AG04450 (cell line): ENCODE data around the gene PRKAB2. TPM values are rescaled to one million over a fixed set of nuclear protein-coding genes. Genes with fewer than 3 reads are reported as not detected.
"Not testable (repeated sequence)": the region's sequence is repeated elsewhere in the genome, so short reads cannot be mapped to it uniquely, and the experiment has no call there.

Source experiments
- CTCF ChIA-PET: fragments of 300-600, 350-600 bp; formaldehyde crosslinking; extraction: SDS; loops from one replicate; lab custom pipeline; 2022; ENCODE audit warnings: antibody characterized with exemption, inconsistent platforms; lab: Charles Lee
- POLR2A ChIA-PET: fragments of 350-600 bp; formaldehyde crosslinking; extraction: SDS; loops from one replicate; lab custom pipeline; 2021; ENCODE audit warnings: antibody characterized with exemption, inconsistent platforms; lab: Yijun Ruan, JAX
- DNase-seq: peaks from one replicate; pipeline ENCODE4 v3.0.0-alpha.2; 2011; ENCODE audit warnings: low read depth, low spot score
- H3K27ac ChIP-seq: one replicate; pipeline ENCODE4 v1.5.1; 2012; ENCODE audit warnings: low read depth, low read length, control low read depth
- H3K27me3 ChIP-seq: one replicate; pipeline ENCODE4 v1.6.0; 2012; ENCODE audit warnings: low read length; ENCODE audit not compliant: control insufficient read depth, insufficient read depth
- H3K4me3 ChIP-seq: 2 replicates; pipeline ENCODE4 v1.5.1; 2011; ENCODE audit warnings: mild to moderate bottlenecking, low read depth, low read length, control low read depth
- H3K9me3 ChIP-seq: 2 replicates; pipeline ENCODE4 v1.5.1; 2012; ENCODE audit warnings: low read length; ENCODE audit not compliant: control insufficient read depth, insufficient read depth
- polyA plus RNA-seq: library from polyadenylated mRNA; depleted of rRNA; stranded (reverse); fragments of >200 nt; gene quantifications from 2 replicates; pipeline ENCODE4 v1.2.3, GENCODE V29; 2011
- TF ChIP-seq, protein P1 (sequence below): IDR thresholded peaks from 2 replicates; pipeline ENCODE4 v1.5.1; 2011; ENCODE audit warnings: low read depth, low read length, control low read depth, inconsistent platforms

The PRKAB2 gene
- polyA plus RNA-seq, 1 experiment: 28.1 TPM

DNA sequence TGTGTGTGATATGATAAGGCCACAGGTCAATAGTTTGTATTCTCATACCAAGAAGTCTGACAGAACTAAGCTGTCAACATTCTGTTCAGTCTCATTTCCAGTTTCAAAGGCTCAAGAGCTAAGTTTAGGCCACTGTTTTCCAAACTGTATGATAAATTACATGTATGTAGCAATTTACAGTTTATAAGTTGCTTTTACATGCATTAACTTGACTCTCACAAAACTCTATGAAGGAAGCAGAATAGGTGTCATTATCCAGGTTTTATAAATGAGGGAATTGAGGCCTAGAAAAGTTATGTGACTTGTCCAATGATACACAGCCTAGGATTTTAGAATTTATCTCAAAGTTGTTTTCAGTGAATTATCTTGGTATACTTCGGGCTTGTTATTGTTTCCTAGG, 29.5 kb upstream of the PRKAB2 start:
- no peak overlapping the region for H3K27ac ChIP-seq
- no peaks in the 10 kb centered on the region for H3K9me3 ChIP-seq
- DNase-seq: no peak
- ChIA-PET CTCF (interaction anchor here (1.4 to 1.6 kb wide), 2 partner anchors 28 to 188 kb away, joined by 3 read pairs; no protein-coding TSS in a partner anchor), POLR2A (no interaction called here)
- no peak overlapping the region for H3K4me3 ChIP-seq
- H3K27me3 ChIP-seq: no peaks in the 10 kb centered on the region
- TF ChIP-seq, protein P1, sequence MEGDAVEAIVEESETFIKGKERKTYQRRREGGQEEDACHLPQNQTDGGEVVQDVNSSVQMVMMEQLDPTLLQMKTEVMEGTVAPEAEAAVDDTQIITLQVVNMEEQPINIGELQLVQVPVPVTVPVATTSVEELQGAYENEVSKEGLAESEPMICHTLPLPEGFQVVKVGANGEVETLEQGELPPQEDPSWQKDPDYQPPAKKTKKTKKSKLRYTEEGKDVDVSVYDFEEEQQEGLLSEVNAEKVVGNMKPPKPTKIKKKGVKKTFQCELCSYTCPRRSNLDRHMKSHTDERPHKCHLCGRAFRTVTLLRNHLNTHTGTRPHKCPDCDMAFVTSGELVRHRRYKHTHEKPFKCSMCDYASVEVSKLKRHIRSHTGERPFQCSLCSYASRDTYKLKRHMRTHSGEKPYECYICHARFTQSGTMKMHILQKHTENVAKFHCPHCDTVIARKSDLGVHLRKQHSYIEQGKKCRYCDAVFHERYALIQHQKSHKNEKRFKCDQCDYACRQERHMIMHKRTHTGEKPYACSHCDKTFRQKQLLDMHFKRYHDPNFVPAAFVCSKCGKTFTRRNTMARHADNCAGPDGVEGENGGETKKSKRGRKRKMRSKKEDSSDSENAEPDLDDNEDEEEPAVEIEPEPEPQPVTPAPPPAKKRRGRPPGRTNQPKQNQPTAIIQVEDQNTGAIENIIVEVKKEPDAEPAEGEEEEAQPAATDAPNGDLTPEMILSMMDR: no peak

DNA sequence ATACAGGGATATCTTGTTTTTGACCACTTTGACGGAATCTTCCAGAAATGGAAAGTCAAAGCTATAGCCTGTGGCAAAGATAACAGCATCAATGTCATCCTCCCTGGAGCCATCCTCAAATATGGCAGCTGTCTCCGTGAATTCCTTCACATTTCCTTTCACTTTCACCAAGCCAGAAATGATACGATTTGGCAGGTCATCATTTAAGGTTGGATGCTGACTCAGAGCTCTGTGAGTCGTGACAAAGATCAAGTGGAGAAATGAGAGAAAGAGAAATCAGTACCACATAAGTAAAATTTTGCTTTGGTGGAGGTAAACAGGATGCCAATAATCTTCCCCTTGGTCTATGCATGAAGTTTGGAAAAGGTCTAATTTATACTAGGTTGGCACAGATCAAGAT, 29.0 kb upstream of the PRKAB2 start:
- Histone ChIP-seq H3K9me3 (no peaks in the 10 kb centered on the region), H3K27me3 (no peaks in the 10 kb centered on the region), H3K27ac (no peak overlapping the region), H3K4me3 (no peak overlapping the region)
- ChIA-PET POLR2A (no interaction called here), CTCF (interaction anchor here (1.4 to 1.6 kb wide), 2 partner anchors 28 to 42 kb away, joined by 3 to 4 read pairs; no protein-coding TSS in a partner anchor)
- TF ChIP-seq, protein P1: no peak
- DNase-seq: no peak

DNA sequence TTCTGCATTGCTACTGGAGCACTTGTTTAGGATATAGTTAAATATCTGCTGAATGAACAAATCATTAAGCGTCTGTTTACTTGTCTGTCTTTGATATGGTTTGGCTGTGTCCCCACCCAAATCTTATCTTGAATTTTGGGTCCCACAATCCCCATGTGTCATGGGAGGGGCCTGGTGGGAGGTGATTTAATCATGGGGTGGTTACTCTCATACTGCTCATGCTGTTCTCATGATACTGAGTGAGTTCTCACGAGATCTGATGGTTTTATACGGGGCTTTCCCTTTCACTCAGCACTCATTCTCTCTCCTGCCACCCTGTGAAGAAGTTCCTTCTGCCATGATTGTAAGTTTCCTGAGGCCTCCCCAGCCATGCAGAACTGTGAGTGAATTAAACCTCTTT, 25.1 kb upstream of the PRKAB2 start:
- CTCF ChIA-PET, POLR2A ChIA-PET, H3K27ac ChIP-seq: not testable (repeated sequence)

DNA sequence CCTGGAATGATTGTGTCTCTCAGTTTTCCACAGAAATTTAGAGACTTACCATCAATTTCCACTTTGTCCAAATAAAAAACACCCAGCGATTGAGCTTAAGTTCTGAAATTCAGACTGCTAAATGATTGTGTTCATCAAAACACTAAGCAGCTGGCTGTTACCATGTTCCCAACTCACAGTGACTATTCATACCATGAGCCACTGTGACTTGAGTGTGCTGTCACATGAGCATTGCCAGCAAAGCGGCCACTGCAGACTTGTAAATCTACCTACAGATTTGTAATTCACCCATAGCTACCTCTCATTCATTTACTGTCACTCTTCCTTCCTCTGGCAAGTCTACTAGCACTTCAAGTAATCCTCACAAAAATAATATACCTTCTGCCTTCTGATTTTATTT, 17.2 kb upstream of the PRKAB2 start:
- no peak overlapping the region for H3K27ac ChIP-seq
- TF ChIP-seq, protein P1: no peak
- no peaks in the 10 kb centered on the region for H3K9me3 ChIP-seq
- no peak overlapping the region for H3K4me3 ChIP-seq
- no peak for DNase-seq
- ChIA-PET CTCF (interaction anchor here (1.0 kb wide), 1 partner anchor 16 kb away, joined by 4 read pairs; no protein-coding TSS in a partner anchor), POLR2A (no interaction called here)
- H3K27me3 ChIP-seq: no peaks in the 10 kb centered on the region

More for the DNA sequence above, 25.1 kb upstream of the PRKAB2 start:
- H3K27me3 ChIP-seq, H3K9me3 ChIP-seq, DNase-seq, H3K4me3 ChIP-seq: not testable (repeated sequence)

DNA sequence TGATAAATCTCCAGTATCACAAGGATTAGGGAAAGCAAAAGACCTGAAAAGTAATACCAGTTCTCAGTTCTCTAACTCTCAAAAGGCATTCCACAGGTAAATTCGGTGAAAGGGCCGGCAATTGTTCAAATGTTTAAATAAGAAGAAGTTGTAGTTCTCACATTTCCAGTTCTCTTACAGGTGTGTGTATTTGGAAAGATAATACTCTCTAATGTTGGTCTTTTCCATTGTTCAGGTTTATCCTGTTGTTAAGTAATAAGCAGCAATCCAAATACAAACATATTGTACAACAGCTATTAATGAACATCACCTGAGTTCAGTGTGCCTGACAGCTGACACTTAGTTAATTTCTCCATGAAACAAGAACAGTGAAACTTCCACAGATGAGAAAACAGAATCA, 13.2 kb upstream of the PRKAB2 start:
- POLR2A ChIA-PET: no interaction called here
- Histone ChIP-seq H3K4me3 (no peak overlapping the region), H3K27ac (no peak overlapping the region), H3K9me3 (no peaks in the 10 kb centered on the region), H3K27me3 (no peaks in the 10 kb centered on the region)
- CTCF ChIA-PET: interaction anchor here (1.4 kb wide), 1 partner anchor 12 kb away, joined by 3 read pairs; no protein-coding TSS in a partner anchor
- DNase-seq: no peak
- TF ChIP-seq, protein P1: no peak
